SK-N-SH (cell line): ENCODE results near the gene CUEDC1. TPM values are rescaled to one million over a fixed set of nuclear protein-coding genes. Genes with fewer than 3 reads are reported as not detected.

Experiments used
- CTCF ChIA-PET: fragments of 300-600, 350-600 bp; formaldehyde crosslinking; extraction: SDS; loops from one replicate; lab custom pipeline; 2021; lab: Yijun Ruan, JAX
- POLR2A ChIA-PET: fragments of 350-600 bp; sonication (Branson Sonifier 250); formaldehyde crosslinking; extraction: SDS; loops from one replicate; lab custom pipeline; 2020; ENCODE audit warnings: antibody characterized with exemption, inconsistent platforms; lab: Yijun Ruan, JAX
- DNase-seq: peaks from one replicate; pipeline ENCODE4 v3.0.0; 2012
- H2AFZ ChIP-seq: fragments of 200-600 bp; sonication (generic); 2 replicates; pipeline ENCODE4 v1.8.1; 2016; ENCODE audit warnings: antibody characterized with exemption, mild to moderate bottlenecking, low read depth
- H3F3A ChIP-seq: fragments of 200-600 bp; sonication (generic); replicated peaks from 2 replicates; pipeline ENCODE3; 2016; ENCODE audit warnings: antibody characterized with exemption, mild to moderate bottlenecking; ENCODE audit not compliant: insufficient read depth
- H3K27ac ChIP-seq, 2 experiments: fragments of 200-500 bp in 1 of 2; fragments of 200-600 bp in 1 of 2; sonication (Bioruptor generic) in 1 of 2; sonication (generic), shearing (Covaris generic) in 1 of 2; 2 replicates each; pipeline versions ENCODE4 v1.5.1 to v1.6.1; 2014 to 2016; ENCODE audit warnings: low read depth in 2 of 2, inconsistent platforms in 1 of 2, low read length in 1 of 2, mild to moderate bottlenecking in 1 of 2, mixed read lengths in 1 of 2
- H3K27me3 ChIP-seq: fragments of 200-600 bp; sonication (generic), shearing (Covaris generic); 2 replicates; pipeline ENCODE4 v1.6.1; 2016; ENCODE audit warnings: mixed run types; ENCODE audit not compliant: insufficient read depth
- H3K36me3 ChIP-seq, 2 experiments: fragments of 200-500 bp in 1 of 2; fragments of 200-600 bp in 1 of 2; sonication (Bioruptor generic) in 1 of 2; sonication (generic) in 1 of 2; replicated peaks in 1 of 2; 2 replicates each; pipeline versions ENCODE3 to v1.5.1; 2014 to 2016; ENCODE audit warnings: low read length in 1 of 2, mild to moderate bottlenecking in 1 of 2; ENCODE audit not compliant: insufficient read depth in 2 of 2, control insufficient read depth in 1 of 2
- H3K4me1 ChIP-seq, 2 experiments: fragments of 200-500 bp in 1 of 2; fragments of 200-600 bp in 1 of 2; sonication (Bioruptor generic) in 1 of 2; sonication (generic), shearing (Covaris generic) in 1 of 2; 2 replicates each; pipeline versions ENCODE4 v1.5.1 to v1.6.1; 2014 to 2016; ENCODE audit warnings: low read depth in 1 of 2, low read length in 1 of 2, mixed run types in 1 of 2; ENCODE audit not compliant: insufficient read depth in 2 of 2, control insufficient read depth in 1 of 2
- H3K4me2 ChIP-seq: fragments of 200-600 bp; sonication (generic), shearing (Covaris generic); 2 replicates; pipeline ENCODE4 v1.6.1; 2017; ENCODE audit warnings: mixed run types
- H3K4me3 ChIP-seq, 2 experiments: fragments of 200-500 bp in 1 of 2; fragments of 200-600 bp in 1 of 2; sonication (Bioruptor generic) in 1 of 2; sonication (generic), shearing (Covaris generic) in 1 of 2; 2 replicates each; pipeline versions ENCODE4 v1.5.1 to v1.8.1; 2014 to 2016; ENCODE audit warnings: low read depth in 2 of 2, inconsistent platforms in 1 of 2, low read length in 1 of 2, mild to moderate bottlenecking in 1 of 2, mixed read lengths in 1 of 2, moderate library complexity in 1 of 2
- H3K79me2 ChIP-seq: fragments of 200-600 bp; sonication (generic); 2 replicates; pipeline ENCODE4 v1.8.1; 2017; ENCODE audit warnings: mild to moderate bottlenecking; ENCODE audit not compliant: insufficient read depth
- H3K9ac ChIP-seq: fragments of 200-600 bp; sonication (generic); 2 replicates; pipeline ENCODE4 v1.6.1; 2017; ENCODE audit warnings: mixed run types
- H3K9me2 ChIP-seq: fragments of 200-600 bp; sonication (generic); 2 replicates; pipeline ENCODE4 v1.6.1; 2017; ENCODE audit warnings: mixed run types
- H3K9me3 ChIP-seq: fragments of 200-600 bp; sonication (generic); 2 replicates; pipeline ENCODE4 v1.6.1; 2017; ENCODE audit warnings: mixed run types, mild to moderate bottlenecking, moderate library complexity
- H4K20me1 ChIP-seq: fragments of 200-600 bp; sonication (generic); 2 replicates; pipeline ENCODE4 v1.6.1; 2017; ENCODE audit warnings: mild to moderate bottlenecking, mixed run types; ENCODE audit not compliant: insufficient read depth
- CHD2 ChIP-seq: fragments of 150-350 bp; IDR thresholded peaks from 2 replicates; pipeline ENCODE4 v1.6.1; 2018; ENCODE audit warnings: low read length; ENCODE audit not compliant: partially characterized antibody
- CTCF ChIP-seq: fragments of 200-600 bp; sonication (generic); IDR thresholded peaks from 2 replicates; pipeline ENCODE4 v1.6.1; 2017; ENCODE audit warnings: antibody characterized with exemption, mild to moderate bottlenecking, moderate library complexity
- EZH2phosphoT487 ChIP-seq: fragments of 200-600 bp; sonication (generic); IDR thresholded peaks from 2 replicates; pipeline ENCODE4 v1.6.1; 2017; ENCODE audit warnings: low read depth, mixed run types, mild to moderate bottlenecking, antibody characterized with exemption, moderate library complexity, borderline replicate concordance
- FOSL2 ChIP-seq: IDR thresholded peaks from 2 replicates; pipeline ENCODE4 v1.4.0; 2012; ENCODE audit warnings: low read depth, mild to moderate bottlenecking, moderate library complexity, borderline replicate concordance
- GABPA ChIP-seq: IDR thresholded peaks from 2 replicates; pipeline ENCODE4 v1.4.0; 2012; ENCODE audit warnings: low read depth, mild to moderate bottlenecking
- GATA2 ChIP-seq: sonication (generic); formaldehyde crosslinking; IDR thresholded peaks from 2 replicates; pipeline ENCODE4 v1.5.0; 2020; ENCODE audit warnings: mild to moderate bottlenecking, missing genetic modification reagents
- IRF3 ChIP-seq: fragments of 150-350 bp; IDR thresholded peaks from 2 replicates; pipeline ENCODE4 v1.6.1; 2016; ENCODE audit warnings: mild to moderate bottlenecking, low read depth, low read length
- MAX ChIP-seq: IDR thresholded peaks from 2 replicates; pipeline ENCODE4 v1.4.0; 2012; ENCODE audit warnings: low read depth
- NFIC ChIP-seq: IDR thresholded peaks from 2 replicates; pipeline ENCODE4 v1.4.0; 2012; ENCODE audit warnings: borderline replicate concordance
- PBX3 ChIP-seq: IDR thresholded peaks from 2 replicates; pipeline ENCODE4; 2012
- POLR2AphosphoS5 ChIP-seq: IDR thresholded peaks from 2 replicates; pipeline ENCODE4 v1.6.1; 2012; ENCODE audit warnings: low read depth, low read length
- RCOR1 ChIP-seq: fragments of 150-350 bp; IDR thresholded peaks from 2 replicates; pipeline ENCODE4 v1.6.1; 2017; ENCODE audit warnings: antibody characterized with exemption, low read length
- RFX5 ChIP-seq: IDR thresholded peaks from 2 replicates; pipeline ENCODE4 v1.6.1; 2012; ENCODE audit warnings: mild to moderate bottlenecking, improper control_type of control experiment, low read length
- SIN3A ChIP-seq: IDR thresholded peaks from 2 replicates; pipeline ENCODE4 v1.6.1; 2012; ENCODE audit warnings: low read depth, mild to moderate bottlenecking, low read length, moderate library complexity, borderline replicate concordance
- TCF12 ChIP-seq: IDR thresholded peaks from 2 replicates; pipeline ENCODE4 v1.4.0; 2012
- TEAD4 ChIP-seq: IDR thresholded peaks from 2 replicates; pipeline ENCODE4 v1.4.0; 2012; ENCODE audit warnings: mild to moderate bottlenecking, borderline replicate concordance; ENCODE audit not compliant: insufficient read depth
- USF1 ChIP-seq: IDR thresholded peaks from 2 replicates; pipeline ENCODE4 v1.4.0; 2012; ENCODE audit warnings: low read depth, borderline replicate concordance
- YY1 ChIP-seq: IDR thresholded peaks from 2 replicates; pipeline ENCODE4 v1.4.0; 2012; ENCODE audit warnings: low read depth, mild to moderate bottlenecking
- WGBS: methylation state at CpG from one replicate; pipeline ENCODE4 v1.1.6; 2017; ENCODE audit warnings: low lambda C conversion rate; 5-methylcytosine and 5-hydroxymethylcytosine counted together
- polyA plus RNA-seq, 3 experiments: library from polyadenylated mRNA; depleted of rRNA; stranded (reverse); fragments of >200 nt; gene quantifications; 2 replicates each; pipeline ENCODE4 v1.2.3, GENCODE V29; 2012

The CUEDC1 gene
- polyA plus RNA-seq, 1 of the 3 experiments (the other 2 are of a cell fraction) = 58.9 TPM

- Histone ChIP-seq H3K27me3 (no peaks in the 10 kb centered on the region), H3K9me3 (no peaks in the 10 kb centered on the region), H2AFZ (no peak overlapping the region), H3K4me2 (no peak overlapping the region), H3K9ac (no peak overlapping the region), H3K27ac (peak overlapping the region; percentile 96 to 100), H3K79me2 (peaks cover 27% of the 10 kb centered on the region), H3F3A (peaks cover 78% of the 10 kb centered on the region), H3K4me1 (peaks cover 7 to 40% of the 10 kb centered on the region in 2 experiments; a peak in 3 of 4 replicates), H3K9me2 (no peaks in the 10 kb centered on the region), H3K4me3 (no peak overlapping the region), H3K36me3 (peaks cover 0 to 13% of the 10 kb centered on the region in 2 experiments), H4K20me1 (peaks cover 10% of the 10 kb centered on the region)
- ChIA-PET CTCF (interaction anchor here (0.6 to 20.5 kb wide), 14 partner anchors 10 to 157 kb away, joined by 3 to 1002 read pairs (median 5); partner anchors contain the start of genes CUEDC1, MRPS23 and SRSF1), POLR2A (interaction anchor here (1.0 to 1.2 kb wide), 2 partner anchors 17 to 131 kb away, joined by 6 read pairs; partner anchors contain the start of gene SRSF1)
- 97% methylated on average over 2 of the region's 2 CpGs for WGBS
- DNase-seq = no peak
- no peak for TF ChIP-seq GABPA
- TF ChIP-seq TEAD4 = no peak
- no peak for TF ChIP-seq RFX5
- TF ChIP-seq IRF3 = no peak
- TF ChIP-seq GATA2 = no peak
- TF ChIP-seq PBX3 = no peak
- no peak for TF ChIP-seq POLR2AphosphoS5
- TF ChIP-seq FOSL2 = no peak
- no peak for TF ChIP-seq CHD2
- TF ChIP-seq USF1 = no peak
- TF ChIP-seq YY1 = no peak
- TF ChIP-seq TCF12 = no peak
- TF ChIP-seq RCOR1 = no peak
- no peak for TF ChIP-seq MAX
- TF ChIP-seq EZH2phosphoT487 = no peak
- TF ChIP-seq CTCF = no peak
- TF ChIP-seq NFIC = no peak
- TF ChIP-seq SIN3A = no peak
These were observed 34.8 kb upstream of the CUEDC1 start for GRCh38 chr17:57990037-57990436.
